ENCODE measurements around the gene CDC34.
A peak's percentile ranks its signal among the peaks of the same experiment; 100 is the strongest.

Gene CDC34

DNA sequence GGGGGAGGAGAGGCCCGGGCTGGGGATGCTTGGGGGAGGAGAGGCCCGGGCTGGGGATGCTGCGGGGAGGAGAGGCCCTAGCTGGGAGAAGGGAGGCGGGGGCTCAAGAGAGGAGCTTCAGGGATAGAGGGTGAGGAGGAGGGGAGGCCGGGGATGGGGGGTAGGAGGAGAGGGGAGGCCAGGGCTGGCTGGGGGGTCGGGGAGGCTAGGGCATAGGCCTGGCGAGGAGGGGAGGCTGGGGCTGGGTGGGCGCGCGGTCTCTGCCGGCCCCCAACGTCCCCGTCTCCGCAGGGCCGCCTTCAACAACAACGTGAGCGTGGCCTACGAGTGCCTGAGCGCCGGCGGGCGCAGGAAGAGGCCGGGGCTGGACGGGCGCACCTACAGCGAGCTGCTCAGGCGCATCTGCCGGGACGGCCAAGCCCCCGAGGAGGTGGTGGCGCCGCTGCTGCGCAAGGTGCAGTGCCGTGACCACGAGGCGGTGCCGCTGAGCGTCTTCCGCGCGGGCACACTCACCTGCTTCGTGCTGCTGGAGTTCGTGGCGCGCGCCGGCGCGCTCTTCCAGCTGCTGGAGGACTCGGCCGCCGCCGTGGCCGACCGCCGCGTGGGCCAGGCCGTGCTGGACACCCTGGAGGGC, 12.8 kb upstream of the CDC34 start:
- DNase-seq (ENCODE audit: low read depth in 2 of 2, low spot score in 1 of 2), result peak in 1 of 2 donors; percentile 43

DNA sequence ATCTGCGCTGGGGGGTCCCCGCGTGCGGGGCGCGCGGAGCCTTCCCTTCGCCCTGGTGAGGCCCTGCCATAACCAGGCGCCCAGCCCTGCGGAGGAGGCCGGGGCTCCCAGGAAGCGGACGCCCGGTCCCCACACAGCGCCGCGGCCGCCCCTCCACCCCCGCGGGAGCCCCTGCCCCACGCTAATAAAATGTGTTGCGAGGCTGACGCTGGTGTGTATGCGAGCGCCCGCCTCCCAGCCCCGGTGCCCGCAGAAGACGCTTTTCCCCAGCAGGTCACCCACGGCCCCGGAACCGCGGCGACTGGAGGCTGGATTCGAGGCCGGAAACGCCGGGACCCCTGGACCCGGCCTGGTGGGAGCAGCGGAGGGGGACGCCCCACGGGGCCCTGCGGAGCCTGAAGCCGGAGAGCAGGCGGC, 12.1 kb upstream of the CDC34 start:
- no peak for DNase-seq (ENCODE audit: low read depth in 2 of 2, low spot score in 1 of 2)

DNA sequence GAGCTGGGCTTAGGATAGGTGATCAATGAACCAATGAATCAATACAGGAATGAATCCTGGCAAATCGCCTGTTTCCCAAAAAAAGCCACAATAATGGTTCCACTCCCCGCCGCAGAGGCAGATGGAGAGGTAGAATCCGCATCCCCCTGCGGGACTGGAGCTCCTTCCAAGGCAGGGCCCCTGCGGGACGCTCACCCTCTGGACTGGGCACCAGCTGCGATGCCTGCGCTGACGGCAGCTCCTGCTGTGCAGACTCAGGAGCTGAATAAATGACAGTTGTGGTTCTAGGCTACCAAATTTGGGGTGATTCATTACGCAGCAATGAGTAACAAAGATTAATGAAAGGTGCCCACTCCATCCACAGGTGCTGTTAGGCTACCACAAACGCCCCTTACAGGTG, 8.8 kb upstream of the CDC34 start:
- no peak for DNase-seq (ENCODE audit: low read depth in 2 of 2, low spot score in 1 of 2)

DNA sequence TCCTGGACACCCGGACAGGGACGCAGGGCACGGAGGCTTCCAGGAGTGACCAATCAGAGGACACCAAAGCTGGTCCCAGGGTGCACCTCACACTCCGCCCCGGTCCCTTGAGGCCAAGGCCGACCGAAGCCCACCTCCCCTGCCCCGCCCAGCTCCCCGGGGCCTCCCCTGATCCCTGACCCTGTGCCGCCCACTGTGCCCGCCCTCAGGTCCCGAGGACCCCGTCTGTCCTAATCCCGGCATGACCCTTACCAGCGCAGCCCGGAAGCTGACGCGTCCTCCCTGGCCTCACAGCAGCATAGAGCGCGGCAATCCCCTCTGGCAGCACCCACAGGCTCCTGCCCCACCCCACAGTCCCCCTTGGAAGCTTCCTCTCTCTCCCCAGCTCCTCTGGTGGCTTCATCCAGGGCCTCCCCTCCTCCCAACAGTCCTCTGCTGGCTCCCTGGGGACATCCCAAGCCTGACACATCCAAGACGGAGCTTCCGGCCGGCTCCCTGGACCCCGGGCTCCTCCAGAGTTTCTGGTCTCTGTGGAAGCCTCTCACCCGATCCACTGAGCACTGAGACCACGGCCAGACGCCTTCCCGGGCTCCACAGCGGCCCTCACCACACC, 7.4 kb upstream of the CDC34 start:
- DNase-seq (ENCODE audit: low read depth in 2 of 2, low spot score in 1 of 2), result no peak

DNA sequence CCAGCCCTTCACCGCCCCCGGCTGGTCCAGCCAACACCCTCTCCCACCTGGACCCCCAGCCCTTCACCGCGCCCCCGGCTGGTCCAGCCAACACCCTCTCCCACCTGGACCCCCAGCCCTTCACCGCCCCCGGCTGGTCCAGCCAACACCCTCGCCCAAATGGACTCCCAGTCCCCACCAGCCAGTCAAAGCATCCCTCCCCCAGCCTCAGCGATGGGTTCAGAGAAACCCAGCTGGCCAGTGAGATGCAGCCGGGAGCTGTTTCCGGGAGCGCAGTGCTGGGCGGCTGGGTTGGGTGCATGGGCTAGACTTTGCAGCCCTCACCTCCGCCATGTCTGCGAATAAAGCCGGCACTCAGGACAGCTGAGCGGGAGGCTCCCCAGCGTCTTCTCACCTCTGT, 6.5 kb upstream of the CDC34 start:
- DNase-seq (ENCODE audit: low read depth in 2 of 2, low spot score in 1 of 2), result no peak

DNA sequence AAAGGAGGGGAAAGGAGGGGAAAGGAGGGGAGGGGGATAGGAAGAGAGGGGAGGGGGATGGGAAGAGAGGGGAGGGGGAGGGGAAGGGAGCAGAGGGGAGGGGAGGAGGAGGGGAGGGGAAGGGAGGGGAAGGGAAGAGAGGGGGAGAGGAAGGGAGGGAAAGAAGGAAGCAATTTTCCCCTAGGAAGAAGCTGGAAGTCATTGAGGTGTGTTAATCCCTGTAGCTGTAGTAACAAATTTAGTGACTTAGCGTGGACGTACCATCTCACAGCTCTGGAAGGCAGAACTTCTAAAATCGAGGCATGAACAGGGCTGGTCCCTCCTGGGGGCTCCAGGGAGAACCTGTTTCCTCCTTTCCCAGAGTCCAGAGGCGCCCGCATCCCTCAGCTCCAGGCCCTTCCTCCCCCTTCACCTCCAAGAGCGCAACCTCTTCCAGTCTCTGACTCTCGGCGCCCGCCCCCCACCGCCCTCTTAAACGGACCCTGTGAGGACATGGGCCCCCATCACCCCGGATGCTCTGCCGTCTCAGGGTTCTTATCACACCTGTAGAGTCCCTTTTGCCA, 5.6 kb upstream of the CDC34 start:
- DNase-seq (ENCODE audit: low read depth in 2 of 2, low spot score in 1 of 2), result no peak

DNA sequence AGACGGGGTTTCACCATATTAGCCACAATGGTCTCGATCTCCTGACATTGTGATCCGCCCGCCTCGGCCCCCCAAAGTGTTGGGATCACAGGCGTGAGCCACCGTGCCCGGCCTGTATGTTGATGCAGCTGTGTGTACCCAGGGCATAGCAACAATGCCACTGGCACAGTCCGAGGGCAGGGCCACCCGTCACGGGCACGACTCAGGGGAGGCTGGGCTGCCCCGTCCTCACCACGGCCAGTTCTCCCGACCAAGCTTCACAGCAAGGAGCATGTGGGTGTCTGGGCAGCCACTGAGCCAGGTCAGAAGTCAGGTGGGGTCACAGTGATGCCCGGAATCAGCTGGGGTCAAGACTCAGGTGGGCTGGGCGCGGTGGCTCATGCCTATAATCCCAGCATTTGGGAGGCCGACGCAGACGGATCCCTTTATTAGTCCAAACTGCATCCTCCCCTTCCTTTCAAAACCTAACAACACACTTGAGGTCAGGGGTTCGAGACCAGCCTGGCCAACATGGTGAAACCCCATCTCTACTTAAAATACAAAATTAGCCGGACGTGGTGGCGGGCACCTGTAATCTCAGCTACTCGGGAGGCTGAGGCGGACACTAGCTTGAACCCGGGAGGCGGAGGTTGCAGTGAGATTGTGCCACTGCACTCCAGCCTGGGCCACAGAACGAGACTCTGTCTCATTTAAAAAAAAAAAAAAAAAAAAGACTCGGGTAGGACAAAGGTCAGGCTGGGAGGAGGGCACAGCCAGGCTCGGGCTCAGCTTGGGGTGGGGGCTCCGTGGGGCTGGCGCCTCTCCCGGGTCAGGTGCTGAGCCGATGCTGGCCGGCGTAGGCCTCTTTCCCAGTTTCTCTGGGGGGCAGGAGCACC, 1.2 kb upstream of the CDC34 start:
- DNase-seq (ENCODE audit: low read depth in 2 of 2, low spot score in 1 of 2), result no peak

DNA sequence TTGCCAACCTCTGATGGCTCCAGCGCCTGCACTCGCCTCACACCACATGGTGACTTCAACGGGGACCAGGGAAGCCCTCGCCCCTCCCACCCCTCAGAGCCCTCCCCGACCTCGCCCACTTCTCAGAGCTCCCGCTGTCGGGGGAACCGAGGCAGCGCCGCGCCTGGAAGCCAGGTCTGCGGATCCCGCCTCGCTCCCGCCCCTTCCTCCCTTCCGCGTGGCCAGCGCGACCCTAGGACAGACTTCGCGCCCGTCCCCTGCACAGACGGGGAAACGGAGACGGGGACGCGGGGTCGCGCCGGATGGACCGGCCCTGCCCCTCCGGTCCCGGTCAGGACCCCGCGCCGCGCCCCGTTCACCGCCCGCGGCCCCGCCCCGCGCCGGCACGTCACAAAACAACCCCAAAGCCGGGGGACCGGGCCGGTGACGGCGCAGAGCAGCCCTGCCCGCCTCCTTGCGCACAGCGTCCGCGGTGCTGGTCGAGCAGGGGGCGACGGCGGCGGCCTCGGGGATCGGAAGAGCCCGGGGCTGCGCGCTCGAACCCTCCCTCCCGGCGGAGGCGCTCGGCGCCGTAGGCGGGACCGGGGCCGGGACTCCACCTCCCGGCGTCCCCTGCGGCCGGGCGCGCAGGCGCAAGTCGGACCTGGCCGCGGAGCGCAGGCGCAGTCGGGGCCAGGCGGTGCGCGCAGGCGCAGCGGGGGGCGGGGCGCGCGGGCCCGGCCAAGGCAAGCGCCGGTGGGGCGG, 379 bp upstream of the CDC34 start:
- peak; percentile 62 to 67 for DNase-seq (ENCODE audit: low read depth in 2 of 2, low spot score in 1 of 2)

DNA sequence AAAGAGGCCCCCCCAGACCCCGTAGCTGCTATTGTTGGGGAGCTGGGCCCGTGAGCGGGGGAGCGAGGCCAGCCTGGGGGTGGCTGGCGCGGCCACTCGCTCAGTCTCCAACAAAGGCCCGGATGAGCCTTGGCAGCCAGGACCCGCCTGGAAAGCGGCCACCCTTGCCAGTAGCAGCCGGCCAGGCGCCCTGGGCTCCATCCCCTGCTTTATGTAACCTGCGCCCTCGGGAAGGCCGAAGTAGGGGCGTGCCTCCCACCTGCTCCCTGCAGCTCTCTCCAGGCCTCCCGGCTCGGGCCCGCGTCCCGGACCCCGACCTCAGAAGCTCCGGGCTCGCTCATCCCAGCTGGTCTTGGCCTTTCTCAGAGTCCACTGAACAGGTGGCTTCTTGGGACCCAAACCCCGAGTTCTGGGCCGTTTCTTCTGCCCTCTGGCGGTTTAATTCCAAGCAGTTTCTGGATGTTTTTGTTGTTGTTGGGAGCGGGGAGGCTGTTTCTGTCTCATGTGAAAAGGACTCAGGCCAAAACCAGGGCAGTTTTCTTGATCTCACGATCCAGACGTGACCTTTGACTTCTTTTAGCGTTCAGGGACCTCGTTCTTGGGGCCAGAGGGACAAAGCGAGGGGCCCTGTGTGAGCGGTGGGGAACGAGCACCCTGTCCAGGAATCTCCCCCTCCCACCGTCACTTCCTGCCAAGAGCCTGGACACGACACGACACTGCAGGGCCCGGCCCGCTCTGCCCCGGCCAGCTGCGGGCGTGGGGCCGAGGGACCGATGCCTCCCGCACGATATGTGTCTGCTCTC, 1.2 kb downstream of the CDC34 start:
- DNase-seq (ENCODE audit: low read depth in 2 of 2, low spot score in 1 of 2), result no peak

DNA sequence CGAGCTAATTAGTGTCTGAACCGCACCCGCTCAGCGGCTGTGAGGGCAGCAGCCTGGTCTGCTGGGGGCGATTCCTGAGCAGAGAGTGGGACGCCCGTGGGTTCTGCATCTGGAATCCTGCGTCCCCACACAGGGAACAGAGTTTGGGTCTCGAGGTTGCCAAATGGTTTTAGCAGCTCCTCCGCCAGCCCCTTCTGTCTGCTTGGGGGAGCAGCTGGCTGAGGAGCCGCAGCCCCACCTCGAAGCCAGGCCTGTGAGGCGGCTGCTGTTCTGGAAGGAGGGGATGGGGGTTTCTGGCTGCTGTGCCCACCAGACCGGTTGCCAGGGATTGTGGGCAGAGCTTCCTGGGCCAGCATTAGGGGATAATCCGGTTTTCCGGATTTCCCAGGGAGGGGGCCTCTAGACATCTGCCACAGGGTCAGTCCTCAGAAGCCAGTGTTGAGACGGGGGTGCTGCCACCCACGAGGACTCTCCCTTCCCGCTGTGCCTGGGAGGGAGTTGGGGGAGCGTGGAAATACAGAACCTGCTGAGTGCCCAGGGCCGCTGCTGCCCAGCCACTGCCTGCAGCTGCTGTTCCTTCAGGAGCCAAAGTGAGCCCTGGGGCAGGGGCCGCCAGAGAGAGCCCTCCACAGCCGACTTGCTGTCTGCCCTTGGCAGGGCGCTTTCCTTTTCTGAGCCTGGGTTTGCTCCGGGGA, 2.0 kb downstream of the CDC34 start:
- DNase-seq (ENCODE audit: low read depth in 2 of 2, low spot score in 1 of 2), result no peak

DNA sequence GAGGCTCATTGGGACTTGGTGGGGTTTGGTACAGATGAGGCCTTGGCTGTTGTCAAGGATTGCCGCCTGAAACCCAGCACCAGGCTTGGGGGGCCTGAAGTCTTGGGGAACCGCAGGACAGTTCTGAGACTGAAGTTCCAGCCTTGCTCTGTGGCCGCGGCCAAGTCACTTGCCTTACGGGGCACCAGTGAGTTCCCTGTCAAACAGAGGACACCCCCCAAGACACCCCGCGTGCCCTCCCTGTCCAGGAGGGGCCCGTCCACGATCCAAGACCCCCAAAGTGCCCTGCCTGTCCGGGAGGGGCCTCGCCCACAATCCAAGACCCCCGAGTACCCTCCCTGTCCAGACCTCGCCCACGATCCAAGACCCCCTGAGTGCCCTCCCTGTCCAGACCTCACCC, 2.5 kb downstream of the CDC34 start:
- no peak for DNase-seq (ENCODE audit: low read depth in 2 of 2, low spot score in 1 of 2)

DNA sequence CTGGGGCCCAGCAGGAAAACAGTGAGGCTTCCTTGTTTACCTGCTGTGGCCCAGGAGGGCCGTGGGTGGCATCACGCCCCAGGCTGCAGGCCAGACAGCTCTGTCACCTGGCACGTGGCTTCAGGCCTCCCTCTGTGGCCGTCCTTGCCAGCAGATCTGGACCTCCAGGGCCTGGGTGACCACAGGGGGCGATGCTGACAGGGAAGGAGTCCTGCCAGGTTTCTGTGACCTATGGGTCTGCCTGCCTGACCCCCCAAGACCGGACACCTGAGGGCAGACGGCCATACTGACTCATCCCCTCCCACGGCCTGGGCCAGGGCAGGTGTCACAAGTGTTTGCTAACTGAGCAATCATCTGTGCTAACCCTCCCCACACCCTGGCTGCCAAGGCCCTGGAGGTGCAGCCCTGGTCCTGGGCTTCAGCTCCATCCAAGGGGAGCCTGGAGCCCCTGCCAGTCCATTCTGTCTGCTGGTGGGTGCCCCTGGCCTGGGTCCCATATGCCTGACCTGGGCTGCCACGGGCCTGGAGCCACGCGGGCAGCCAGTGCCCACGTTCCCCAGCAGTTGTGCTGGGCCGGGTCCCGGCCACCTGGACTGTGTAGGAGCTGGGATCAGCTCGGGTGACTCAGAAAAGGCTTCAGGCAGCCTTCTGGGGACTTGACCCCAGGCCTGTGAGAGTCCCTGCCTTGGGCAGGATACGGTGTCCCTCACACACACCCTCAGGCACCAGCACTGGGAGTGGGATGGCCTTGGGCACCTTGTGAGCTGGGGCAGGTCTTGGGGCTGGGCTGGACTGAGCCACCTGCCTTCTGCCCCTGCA, 3.7 kb downstream of the CDC34 start:
- DNase-seq (ENCODE audit: low read depth in 2 of 2, low spot score in 1 of 2), result no peak

DNA sequence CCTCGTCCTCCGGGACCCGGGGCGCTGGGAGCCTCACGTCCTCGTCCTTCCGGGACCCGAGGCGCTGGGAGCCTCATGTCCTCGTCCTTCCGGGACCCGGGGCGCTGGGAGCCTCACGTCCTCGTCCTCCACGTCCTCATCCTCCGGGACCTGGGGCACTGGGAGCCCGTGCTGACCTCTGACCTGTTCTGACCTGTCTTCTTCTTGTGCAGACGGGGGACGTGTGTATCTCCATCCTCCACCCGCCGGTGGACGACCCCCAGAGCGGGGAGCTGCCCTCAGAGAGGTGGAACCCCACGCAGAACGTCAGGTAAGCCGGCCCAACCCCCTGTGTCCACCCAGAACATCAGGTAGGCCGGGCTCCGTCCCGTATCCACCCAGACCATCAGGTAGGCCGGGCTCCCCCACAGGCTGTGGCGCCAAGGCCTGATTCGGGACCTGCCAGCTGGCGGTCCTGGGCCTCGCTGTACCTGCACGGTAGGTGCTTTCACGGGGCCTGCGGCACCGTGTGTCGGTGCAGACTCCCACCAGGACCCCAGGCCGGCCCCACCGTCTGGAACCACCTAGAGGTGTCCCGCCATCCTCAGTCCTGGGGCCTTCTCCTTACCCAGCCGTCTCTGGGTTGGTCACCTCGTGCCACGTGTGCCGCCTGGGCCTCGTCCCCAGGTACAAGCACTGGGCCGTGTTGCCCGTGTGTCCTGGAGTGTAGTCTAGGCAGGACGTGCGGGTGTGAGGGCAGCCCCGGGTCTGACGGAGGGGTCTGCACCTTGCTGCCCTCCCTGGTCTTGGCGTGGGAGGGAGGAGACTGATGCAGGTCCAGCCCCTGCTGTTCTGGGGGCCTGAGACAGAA, 4.7 kb downstream of the CDC34 start:
- no peak for DNase-seq (ENCODE audit: low read depth in 2 of 2, low spot score in 1 of 2)

DNA sequence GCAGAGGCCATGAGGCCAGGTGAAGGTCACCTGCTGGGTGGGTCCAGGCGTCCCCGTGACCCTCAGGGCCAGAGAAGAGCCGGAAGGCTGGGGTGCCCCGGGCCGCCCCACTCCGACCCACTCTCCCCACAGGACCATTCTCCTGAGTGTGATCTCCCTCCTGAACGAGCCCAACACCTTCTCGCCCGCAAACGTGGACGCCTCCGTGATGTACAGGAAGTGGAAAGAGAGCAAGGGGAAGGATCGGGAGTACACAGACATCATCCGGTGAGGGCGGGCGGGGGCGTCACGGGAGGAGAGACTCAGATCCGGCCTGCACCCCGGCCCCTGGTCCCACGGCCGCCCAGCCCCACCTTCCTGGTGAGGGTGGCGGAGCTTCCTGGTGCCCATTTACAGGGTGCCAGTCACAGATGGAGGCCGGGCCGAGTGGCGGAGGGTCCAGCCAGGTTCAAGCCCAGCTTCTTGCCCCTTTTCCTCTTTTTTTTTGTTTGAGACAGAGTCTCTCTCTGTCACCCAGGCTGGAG, 5.4 kb downstream of the CDC34 start:
- no peak for DNase-seq (ENCODE audit: low read depth in 2 of 2, low spot score in 1 of 2)

DNA sequence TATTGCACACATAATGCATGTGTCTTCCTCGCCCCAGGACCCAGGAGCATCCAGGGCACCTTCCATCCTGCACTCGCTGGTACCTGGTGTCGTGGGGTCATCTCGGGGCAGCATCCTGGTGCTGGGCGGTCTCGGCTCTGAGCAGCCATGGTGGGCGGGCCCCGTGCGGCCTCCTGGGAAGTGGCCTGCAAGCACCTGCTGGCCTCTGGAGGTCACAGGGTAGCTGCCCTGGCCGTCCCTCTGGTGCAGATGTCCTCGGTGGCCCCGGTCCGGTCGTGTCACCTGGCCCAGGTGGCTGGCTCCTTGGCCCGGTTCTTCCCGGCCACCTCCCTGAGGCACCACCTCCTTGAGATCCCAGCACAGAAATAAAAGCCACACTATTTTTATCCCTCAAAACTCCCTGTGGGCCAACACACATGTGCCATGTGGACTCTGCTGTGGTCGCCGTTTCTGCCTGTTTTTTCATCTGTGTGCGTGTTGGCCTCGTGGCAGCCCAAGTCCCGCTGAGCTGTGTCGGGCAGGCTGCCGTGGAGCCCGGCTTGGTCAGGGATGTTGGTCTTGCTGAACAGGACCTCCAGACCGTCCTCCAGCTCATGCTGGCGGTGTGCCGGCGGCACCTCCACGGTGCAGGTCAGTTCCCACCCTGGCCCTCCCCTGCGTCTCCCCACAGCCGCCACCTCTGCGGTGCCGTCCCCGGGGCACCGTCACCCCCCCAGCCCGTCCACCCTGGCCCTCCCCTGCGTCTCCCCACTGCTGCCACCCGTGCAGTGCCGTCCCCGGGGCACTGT, 7.3 kb downstream of the CDC34 start:
- DNase-seq (ENCODE audit: low read depth in 2 of 2, low spot score in 1 of 2), result no peak

DNA sequence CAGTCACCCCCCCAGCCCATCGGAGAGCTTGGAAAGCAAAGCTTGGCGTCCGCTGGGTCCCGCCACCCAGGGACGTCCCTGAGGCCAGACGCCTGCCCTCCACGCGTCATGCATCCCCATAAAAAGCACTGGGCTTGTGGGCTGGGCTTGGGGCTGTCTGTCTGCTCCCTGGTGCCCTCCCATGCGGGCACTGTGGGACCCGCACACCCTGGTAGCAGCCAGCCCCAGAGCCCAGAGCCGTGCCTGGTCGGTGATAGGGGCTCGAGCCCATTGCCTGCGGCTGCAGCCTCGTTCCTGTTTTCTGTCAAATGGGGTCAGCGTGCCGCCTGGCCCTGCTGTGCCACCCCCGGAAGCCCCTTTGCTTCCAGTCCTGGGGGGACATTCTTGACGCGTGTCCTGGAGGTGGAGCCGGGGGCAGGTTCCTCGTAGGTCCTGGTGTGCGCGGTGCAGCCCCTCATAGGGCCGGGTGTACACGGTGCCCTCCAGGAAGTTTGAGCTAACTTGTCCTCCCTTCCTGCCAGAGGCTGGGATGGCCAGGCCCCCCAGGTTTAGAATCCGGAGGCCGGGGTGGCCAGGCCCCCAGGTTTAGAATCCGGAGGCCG, 8.0 kb downstream of the CDC34 start:
- DNase-seq (ENCODE audit: low read depth in 2 of 2, low spot score in 1 of 2), result no peak

Data from stimulated activated CD8-positive, alpha-beta memory T cell treated with anti-CD3 and anti-CD28 coated beads, Interleukin-4, amount 100 ng/mL, for 4 hours (primary cell).